CD4-positive, CD25-positive, alpha-beta regulatory T cell (primary cell): ENCODE measurements around the gene IGFBP2. TPM values are rescaled to one million over a fixed set of nuclear protein-coding genes. Genes with fewer than 3 reads are reported as not detected.

ENCODE experiments used
- ATAC-seq, 2 donors: fragments of 150-1000 bp; cut with Tn5 transposase; one replicate each; pipeline ENCODE4 v1.10.0; 2021; ENCODE audit warnings: low read depth in 2 of 2, moderate number of reproducible peaks in 2 of 2, moderate library complexity in 1 of 2
- DNase-seq, 3 donors: peaks; one replicate each; pipeline versions ENCODE4 v3.0.0 to v3.0.0-alpha.2; 2012 to 2022; ENCODE audit warnings: mixed read lengths in 1 of 3
- H3K27ac ChIP-seq: one replicate; pipeline ENCODE4 v1.7.0; 2013; ENCODE audit warnings: mild to moderate bottlenecking, low read length; ENCODE audit not compliant: insufficient read depth, poor library complexity, severe bottlenecking
- H3K27me3 ChIP-seq: one replicate; pipeline ENCODE4 v1.7.0; 2013; ENCODE audit warnings: low read length; ENCODE audit not compliant: control insufficient read depth, insufficient read depth
- H3K36me3 ChIP-seq: one replicate; pipeline ENCODE4 v1.7.0; 2013; ENCODE audit warnings: mild to moderate bottlenecking, low read length, moderate library complexity; ENCODE audit not compliant: control insufficient read depth, insufficient read depth
- H3K4me1 ChIP-seq: 2 replicates; pipeline ENCODE4 v1.7.0; 2013; ENCODE audit warnings: mild to moderate bottlenecking, low read length; ENCODE audit not compliant: insufficient read depth, control insufficient read depth, poor library complexity, severe bottlenecking
- H3K4me3 ChIP-seq: one replicate; pipeline ENCODE4 v1.7.0; 2013; ENCODE audit warnings: low read depth, mild to moderate bottlenecking, low read length, moderate library complexity
- H3K9me3 ChIP-seq, 2 experiments: 1 replicate in 1 of 2; 2 replicates in 1 of 2; pipeline ENCODE4 v1.7.0; 2013; ENCODE audit warnings: low read length in 2 of 2, mild to moderate bottlenecking in 1 of 2, moderate library complexity in 1 of 2; ENCODE audit not compliant: control insufficient read depth in 2 of 2
- H3K27ac Mint-ChIP-seq, 3 donors: one replicate each; pipeline ENCODE4 v1.8.0; 2020 to 2022; ENCODE audit warnings: mild to moderate bottlenecking in 3 of 3, mixed read lengths in 3 of 3, moderate library complexity in 2 of 3
- H3K27me3 Mint-ChIP-seq: one replicate; pipeline ENCODE4 v1.8.0; 2022; ENCODE audit warnings: mild to moderate bottlenecking, mixed read lengths
- H3K36me3 Mint-ChIP-seq: one replicate; pipeline ENCODE4 v1.8.0; 2020; ENCODE audit warnings: mixed read lengths
- H3K4me1 Mint-ChIP-seq, 4 donors: one replicate each; pipeline ENCODE4 v1.8.0; 2020 to 2022; ENCODE audit warnings: mixed read lengths in 4 of 4, mild to moderate bottlenecking in 1 of 4
- H3K4me3 Mint-ChIP-seq, 4 donors: one replicate each; pipeline ENCODE4 v1.8.0; 2020 to 2022; ENCODE audit warnings: mild to moderate bottlenecking in 4 of 4, mixed read lengths in 4 of 4, moderate library complexity in 3 of 4
- H3K9me3 Mint-ChIP-seq, 7 donors: one replicate each; pipeline ENCODE4 v1.8.0; 2020 to 2022; ENCODE audit warnings: mixed read lengths in 7 of 7, mild to moderate bottlenecking in 3 of 7, moderate library complexity in 2 of 7
- polyA plus RNA-seq, 4 donors: library from polyadenylated mRNA; unstranded; fragments of 300-500 nt; fragmentation: Illumina TruSeq; gene quantifications; one replicate each; pipeline ENCODE4 v1.2.3, GENCODE V29; 2021
- total RNA-seq: library from RNA; stranded (reverse); gene quantifications from one replicate; pipeline ENCODE4 v1.2.3, GENCODE V29; 2022

Gene IGFBP2
- total and polyA plus RNA-seq, 5 donors from 2014 or later: not detected

DNA sequence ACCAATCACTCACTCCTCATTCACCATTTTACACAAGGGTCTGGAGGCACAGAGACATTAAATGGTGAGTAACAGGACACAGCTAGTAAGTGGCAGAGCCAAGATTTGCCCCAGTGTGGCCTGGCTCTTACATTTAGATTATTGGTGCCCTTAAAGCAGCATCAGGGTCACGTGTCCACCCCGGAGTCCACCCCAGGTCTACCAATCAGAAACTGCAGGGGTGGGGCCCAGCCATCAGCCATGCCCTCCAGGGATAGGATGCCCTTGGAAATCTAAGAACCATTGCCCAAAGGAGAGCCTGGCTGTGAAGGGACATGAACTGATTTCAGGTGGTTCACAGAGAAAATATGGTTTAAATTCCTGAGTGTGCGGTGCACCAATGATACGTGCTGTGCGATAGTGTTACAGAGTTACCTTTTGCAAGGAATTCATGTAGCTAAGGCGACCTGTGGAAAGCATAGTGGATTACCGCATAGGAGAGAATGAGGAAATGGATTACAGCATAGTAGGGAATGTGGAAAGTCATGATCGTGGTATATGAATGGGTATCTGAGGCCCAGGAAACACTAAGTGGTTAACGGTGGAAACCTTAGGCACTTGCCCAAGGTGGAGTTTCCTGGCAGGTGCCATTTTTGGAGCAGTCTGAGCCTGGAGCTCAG, 44.3 kb downstream of the IGFBP2 start:
- H3K27ac Mint-ChIP-seq: no peak overlapping the region
- Histone ChIP-seq H3K27me3 (no peaks in the 10 kb centered on the region), H3K27ac (no peak overlapping the region), H3K4me1 (no peaks in the 10 kb centered on the region), H3K4me3 (no peak overlapping the region), H3K36me3 (no peaks in the 10 kb centered on the region), H3K9me3 (no peaks in the 10 kb centered on the region)
- peaks cover 11% of the 10 kb centered on the region for H3K27me3 Mint-ChIP-seq
- H3K4me3 Mint-ChIP-seq: no peak overlapping the region
- peaks cover 0 to 2% (median 0%) of the 10 kb centered on the region in 7 donors for H3K9me3 Mint-ChIP-seq
- no peak for DNase-seq
- ATAC-seq: no peak
- H3K4me1 Mint-ChIP-seq: peaks cover 0 to 6% (median under 1%) of the 10 kb centered on the region in 4 donors
- H3K36me3 Mint-ChIP-seq: no peaks in the 10 kb centered on the region

DNA sequence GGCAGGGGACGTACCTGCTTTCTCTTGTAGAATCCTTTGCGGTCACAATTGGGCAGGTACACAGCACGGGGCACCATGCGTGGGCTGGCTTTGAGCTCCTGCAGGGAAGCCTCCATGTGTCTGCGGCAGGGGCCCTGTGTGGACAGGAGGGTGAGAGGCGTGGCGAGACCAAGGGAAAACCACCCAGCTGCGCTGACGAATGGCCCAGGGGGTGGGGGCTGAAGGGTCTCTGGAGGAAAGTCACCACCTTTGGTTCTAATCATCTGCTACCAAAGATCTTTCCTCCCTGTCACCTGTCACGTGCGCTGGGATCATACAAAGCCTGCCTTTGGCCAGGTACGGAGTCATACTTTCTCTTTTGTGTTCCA, 44.9 kb downstream of the IGFBP2 start:
- no peak for ATAC-seq
- H3K27ac ChIP-seq: no peak overlapping the region
- H3K27ac Mint-ChIP-seq: peak overlapping the region in 1 of 3 donors; percentile 81
- H3K9me3 ChIP-seq: no peaks in the 10 kb centered on the region
- peaks cover 0 to 2% (median 0%) of the 10 kb centered on the region in 7 donors for H3K9me3 Mint-ChIP-seq
- H3K4me1 ChIP-seq: no peaks in the 10 kb centered on the region
- no peak for DNase-seq
- no peak overlapping the region for H3K4me3 ChIP-seq
- peaks cover 14% of the 10 kb centered on the region for H3K27me3 Mint-ChIP-seq
- H3K36me3 Mint-ChIP-seq: no peaks in the 10 kb centered on the region
- H3K27me3 ChIP-seq: no peaks in the 10 kb centered on the region
- H3K4me1 Mint-ChIP-seq: peaks cover 0 to 6% (median under 1%) of the 10 kb centered on the region in 4 donors
- H3K4me3 Mint-ChIP-seq: no peak overlapping the region
- H3K36me3 ChIP-seq: no peaks in the 10 kb centered on the region

DNA sequence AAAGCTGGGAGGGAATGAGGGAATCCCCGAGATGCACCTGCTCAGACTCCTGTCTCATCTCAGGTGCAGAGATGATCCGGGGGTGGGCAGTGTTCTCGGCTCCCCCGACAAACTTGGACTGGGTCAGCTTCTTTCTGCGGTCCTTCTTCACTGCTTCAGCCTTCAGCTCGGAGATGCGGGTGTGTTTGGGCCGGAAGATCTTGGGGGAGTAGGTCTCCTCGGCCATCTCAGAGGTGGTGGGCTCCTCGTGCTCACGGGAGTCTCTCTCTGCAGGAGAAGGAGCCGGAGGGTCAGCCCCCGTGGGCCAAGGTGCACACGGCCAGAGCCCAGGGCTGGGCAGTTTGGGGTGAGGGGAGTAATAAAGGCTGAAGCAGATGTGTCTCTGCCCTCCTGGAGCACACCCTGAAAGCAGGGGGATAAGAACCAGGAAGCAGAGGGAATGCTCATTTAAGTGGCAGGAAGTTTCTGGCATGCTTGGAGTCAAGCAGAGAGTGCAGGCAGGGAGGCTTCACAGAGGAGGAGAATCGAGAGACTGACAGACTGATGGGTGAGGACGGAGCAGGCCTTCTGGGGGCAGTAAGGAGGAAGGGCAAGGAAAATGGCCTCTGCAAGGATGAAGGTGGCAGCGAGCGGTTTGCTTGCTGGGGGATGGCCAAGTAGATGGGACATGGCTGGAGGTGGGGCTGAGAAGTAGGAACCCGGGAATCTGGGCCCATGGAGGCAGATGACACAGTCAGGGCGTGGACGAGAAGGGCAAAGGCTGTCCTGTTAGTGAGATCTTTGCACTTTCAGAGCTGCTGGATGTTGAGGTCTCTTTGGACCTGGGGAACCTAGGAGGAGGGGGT, 45.8 kb downstream of the IGFBP2 start:
- Histone ChIP-seq H3K27me3 (no peaks in the 10 kb centered on the region), H3K36me3 (no peaks in the 10 kb centered on the region), H3K27ac (no peak overlapping the region), H3K4me1 (no peaks in the 10 kb centered on the region), H3K4me3 (no peak overlapping the region), H3K9me3 (no peaks in the 10 kb centered on the region)
- H3K9me3 Mint-ChIP-seq: peaks cover 0 to 2% (median 0%) of the 10 kb centered on the region in 7 donors
- DNase-seq: no peak
- peaks cover 14% of the 10 kb centered on the region for H3K27me3 Mint-ChIP-seq
- H3K4me3 Mint-ChIP-seq: no peak overlapping the region
- no peak for ATAC-seq
- peak overlapping the region in 1 of 3 donors; percentile 18 for H3K27ac Mint-ChIP-seq
- no peaks in the 10 kb centered on the region for H3K36me3 Mint-ChIP-seq
- peaks cover 0 to 6% (median under 1%) of the 10 kb centered on the region in 4 donors for H3K4me1 Mint-ChIP-seq

DNA sequence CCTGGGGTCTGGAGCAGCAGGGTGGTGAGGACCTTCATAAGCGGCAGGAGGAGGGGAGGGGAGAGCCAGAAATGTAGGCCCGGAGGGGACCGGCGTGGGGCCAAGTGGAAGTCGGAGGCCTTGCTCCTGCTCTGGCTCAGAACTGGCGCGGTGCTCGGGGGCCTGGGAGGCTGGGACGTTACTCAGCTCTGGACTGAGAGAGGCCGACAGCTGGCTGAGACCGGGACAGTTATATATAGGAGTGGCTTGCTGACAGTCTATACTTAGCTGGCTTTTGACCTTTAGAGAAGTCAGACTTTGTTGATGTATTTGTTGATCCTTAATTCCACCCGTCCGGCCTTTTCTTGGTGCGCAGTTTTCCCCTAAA, 46.4 kb downstream of the IGFBP2 start:
- Histone ChIP-seq H3K36me3 (no peaks in the 10 kb centered on the region), H3K27ac (no peak overlapping the region), H3K4me1 (no peaks in the 10 kb centered on the region), H3K9me3 (no peaks in the 10 kb centered on the region), H3K27me3 (no peaks in the 10 kb centered on the region), H3K4me3 (no peak overlapping the region)
- no peak for DNase-seq
- H3K4me1 Mint-ChIP-seq: peaks cover 0 to 6% (median under 1%) of the 10 kb centered on the region in 4 donors
- no peak overlapping the region for H3K4me3 Mint-ChIP-seq
- peaks cover 0 to 2% (median 0%) of the 10 kb centered on the region in 7 donors for H3K9me3 Mint-ChIP-seq
- no peak overlapping the region for H3K27ac Mint-ChIP-seq
- H3K27me3 Mint-ChIP-seq: peaks cover 19% of the 10 kb centered on the region
- no peak for ATAC-seq
- H3K36me3 Mint-ChIP-seq: no peaks in the 10 kb centered on the region

DNA sequence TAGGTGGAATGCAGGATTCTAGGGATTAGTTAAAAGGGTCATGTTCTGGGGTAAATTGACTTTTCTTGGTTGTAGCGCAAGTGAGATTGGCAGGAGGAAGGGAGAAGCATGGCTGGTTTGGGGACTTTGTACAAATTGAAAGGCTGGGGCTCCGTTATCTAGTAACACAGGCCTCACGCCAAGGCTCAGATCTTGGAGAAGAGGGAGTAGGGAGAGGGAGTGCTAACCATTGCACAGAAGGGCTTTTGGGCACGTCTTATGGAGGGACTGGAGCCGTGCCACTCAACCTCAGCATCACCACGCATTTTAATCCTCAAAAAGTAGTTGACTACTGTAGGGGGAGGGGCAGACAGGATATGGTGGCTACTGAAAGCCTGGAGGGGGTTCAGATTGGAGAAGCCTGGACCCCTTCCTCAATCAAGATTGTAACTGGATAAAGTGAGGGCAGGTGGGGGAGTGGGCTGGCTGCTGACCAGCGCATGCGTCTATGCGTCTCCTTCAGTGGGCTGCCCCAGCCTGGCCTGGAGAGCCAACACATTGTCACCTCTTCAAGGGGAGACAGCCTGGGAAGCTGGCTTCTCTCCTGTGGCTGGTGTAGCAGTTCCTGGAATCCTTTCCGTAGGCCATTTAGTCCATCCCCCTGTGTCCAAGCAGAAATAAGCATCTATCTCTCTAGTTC, 47.9 kb downstream of the IGFBP2 start:
- H3K27me3 ChIP-seq: no peaks in the 10 kb centered on the region
- H3K36me3 ChIP-seq: no peaks in the 10 kb centered on the region
- Mint-ChIP-seq H3K27me3 (peaks cover 30% of the 10 kb centered on the region), H3K36me3 (no peaks in the 10 kb centered on the region), H3K27ac (no peak overlapping the region), H3K4me1 (peaks cover 0 to 6% (median under 1%) of the 10 kb centered on the region in 4 donors), H3K4me3 (no peak overlapping the region), H3K9me3 (peaks cover 0 to 2% (median 0%) of the 10 kb centered on the region in 7 donors)
- no peak overlapping the region for H3K4me3 ChIP-seq
- no peak overlapping the region for H3K27ac ChIP-seq
- no peaks in the 10 kb centered on the region for H3K9me3 ChIP-seq
- DNase-seq (no peak), ATAC-seq (no peak)
- no peaks in the 10 kb centered on the region for H3K4me1 ChIP-seq

DNA sequence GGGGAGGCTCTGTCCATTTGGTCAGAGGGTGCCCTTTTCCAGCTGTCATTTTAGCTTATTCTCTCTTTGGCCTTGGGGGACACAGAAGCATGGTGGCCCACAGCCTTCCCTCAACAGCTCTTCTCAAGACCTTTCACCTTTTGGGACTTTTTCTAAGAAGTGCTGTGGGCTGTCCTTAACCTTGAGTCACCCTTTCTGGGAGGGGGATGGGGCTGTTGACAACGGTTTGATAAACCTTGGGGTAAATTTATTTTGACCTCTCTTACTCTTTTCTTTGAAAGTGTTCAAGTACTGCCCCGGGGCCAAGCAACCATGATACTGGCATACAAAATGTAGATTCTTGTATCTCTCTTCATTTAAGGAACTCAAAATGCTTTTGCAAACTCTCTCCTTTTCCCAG, 48.5 kb downstream of the IGFBP2 start:
- no peaks in the 10 kb centered on the region for H3K9me3 ChIP-seq
- DNase-seq (no peak), ATAC-seq (no peak)
- no peak overlapping the region for H3K4me3 Mint-ChIP-seq
- no peak overlapping the region for H3K27ac ChIP-seq
- H3K36me3 Mint-ChIP-seq: no peaks in the 10 kb centered on the region
- H3K4me1 ChIP-seq: no peaks in the 10 kb centered on the region
- H3K9me3 Mint-ChIP-seq: peaks cover 0 to 2% (median 0%) of the 10 kb centered on the region in 7 donors
- H3K36me3 ChIP-seq: no peaks in the 10 kb centered on the region
- no peaks in the 10 kb centered on the region for H3K27me3 ChIP-seq
- no peak overlapping the region for H3K27ac Mint-ChIP-seq
- peaks cover 31% of the 10 kb centered on the region for H3K27me3 Mint-ChIP-seq
- peaks cover 0 to 6% (median under 1%) of the 10 kb centered on the region in 4 donors for H3K4me1 Mint-ChIP-seq
- H3K4me3 ChIP-seq: no peak overlapping the region

DNA sequence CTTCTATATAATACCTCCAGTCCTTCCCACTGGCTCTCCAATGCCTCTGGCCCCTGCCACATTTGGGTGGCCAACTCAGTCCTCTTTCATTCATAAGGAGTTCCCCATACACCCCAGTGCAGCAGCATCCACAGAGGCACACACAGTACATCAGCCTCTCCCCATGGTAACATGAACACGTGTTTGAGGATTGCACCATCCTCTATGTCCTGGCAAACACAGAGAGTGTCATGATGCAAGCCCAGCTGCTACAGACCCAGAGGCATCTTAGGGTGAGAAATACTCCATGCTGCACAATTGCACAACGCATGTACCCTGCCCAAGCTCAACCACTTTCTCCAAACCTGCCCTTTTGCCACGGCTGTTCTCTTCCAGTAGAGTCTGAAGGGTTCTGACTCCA, 50.6 kb downstream of the IGFBP2 start:
- H3K27ac Mint-ChIP-seq: no peak overlapping the region
- H3K36me3 Mint-ChIP-seq: no peaks in the 10 kb centered on the region
- no peak for ATAC-seq
- H3K27me3 Mint-ChIP-seq: peaks cover 34% of the 10 kb centered on the region
- Histone ChIP-seq H3K27ac (no peak overlapping the region), H3K4me1 (no peaks in the 10 kb centered on the region), H3K36me3 (no peaks in the 10 kb centered on the region), H3K9me3 (no peaks in the 10 kb centered on the region), H3K27me3 (peaks cover 3% of the 10 kb centered on the region), H3K4me3 (no peak overlapping the region)
- H3K9me3 Mint-ChIP-seq: peaks cover 0 to under 1% (median 0%) of the 10 kb centered on the region in 7 donors
- DNase-seq: no peak
- H3K4me3 Mint-ChIP-seq: no peak overlapping the region
- peaks cover 0 to 6% (median under 1%) of the 10 kb centered on the region in 4 donors for H3K4me1 Mint-ChIP-seq
